CD1c-positive myeloid dendritic cell (primary cell): Measurements from ENCODE around the gene TRIP11.
"Not testable (repeated sequence)": the region's sequence is repeated elsewhere in the genome, so short reads cannot be mapped to it uniquely, and the experiment has no call there.

Experiments used
- DNase-seq: peaks from one replicate; pipeline ENCODE4 v3.0.0-alpha.2; 2016; ENCODE audit errors: extremely low spot score

TRIP11 gene

DNA sequence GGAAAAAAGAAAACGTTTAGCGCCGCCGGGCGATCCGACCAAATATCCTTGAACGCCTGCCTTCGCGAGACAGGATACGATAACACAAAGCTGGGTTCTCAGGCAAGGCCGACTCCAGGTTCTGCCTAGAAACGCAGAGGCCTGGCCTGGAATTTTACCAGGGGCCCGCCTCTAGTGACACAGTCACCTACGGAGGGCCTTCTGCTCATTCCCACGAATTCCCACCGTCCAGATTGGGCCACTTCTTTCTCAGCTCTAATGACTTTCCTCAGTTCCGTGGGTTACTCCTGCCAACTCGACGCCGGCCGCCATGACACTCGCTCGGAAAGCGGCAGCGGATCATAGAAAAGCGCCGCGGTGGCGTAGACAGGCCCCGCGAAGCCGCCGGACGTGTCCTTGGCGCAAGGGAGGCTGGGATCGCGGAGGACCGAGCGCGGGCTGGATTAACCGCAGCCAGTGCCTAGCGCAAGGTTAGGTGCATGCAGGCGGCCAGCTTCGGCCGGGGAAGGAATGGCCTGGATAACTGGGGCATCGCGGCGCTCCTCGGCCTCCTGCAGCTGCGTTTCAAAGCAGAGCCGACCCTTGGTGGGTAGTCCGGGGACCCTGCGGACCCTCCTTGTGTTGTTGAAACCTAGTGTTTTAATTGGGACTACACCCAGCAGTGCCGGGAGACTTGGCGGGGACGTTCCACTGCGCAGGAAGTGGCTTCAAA, at the start of gene TRIP11:
Gene TRIP11, minus strand, starts transcription at position 341 of the 712 bp plus-strand sequence. CDS start 374 bp downstream, outside the sequence.
- DNase-seq = peak; percentile 96

DNA sequence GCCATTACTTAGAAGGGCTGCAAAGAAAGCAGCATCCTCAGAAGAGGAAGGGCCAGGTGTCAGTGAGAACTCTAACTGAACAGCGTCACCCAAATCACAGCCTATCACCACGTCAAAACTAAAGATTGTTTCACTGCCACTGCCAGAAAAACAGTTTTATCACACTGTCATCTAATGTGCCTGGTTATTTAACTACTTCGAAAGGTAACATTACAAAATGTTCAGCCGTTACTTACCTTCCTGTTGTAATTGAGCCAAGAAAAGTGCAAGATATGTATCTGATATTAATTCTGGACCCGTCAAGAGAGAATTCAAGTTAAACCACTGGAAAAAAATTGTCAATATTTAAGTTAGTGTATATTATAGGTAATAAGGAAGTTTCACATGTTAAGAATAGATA, 48.6 kb upstream of the TRIP11 start:
- DNase-seq = no peak

DNA sequence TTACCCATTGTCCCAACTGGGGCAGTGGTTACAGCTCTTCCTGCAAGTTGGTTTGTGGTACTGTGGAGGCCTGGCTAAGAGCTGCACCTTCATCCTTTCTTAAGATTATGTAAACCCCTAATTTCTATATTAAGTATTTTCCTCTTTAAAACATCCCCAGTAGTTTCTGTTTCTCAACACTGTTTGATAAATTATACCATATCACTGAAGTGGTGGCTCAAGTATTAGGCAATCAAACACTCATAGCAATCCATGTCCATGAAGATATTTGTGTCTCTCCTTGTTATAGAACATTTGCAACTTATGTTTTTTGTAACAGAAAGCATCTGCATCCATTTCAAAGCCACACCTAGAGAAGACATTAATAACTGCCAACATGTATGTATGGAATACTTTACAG, 34.7 kb upstream of the TRIP11 start:
- no peak for DNase-seq

DNA sequence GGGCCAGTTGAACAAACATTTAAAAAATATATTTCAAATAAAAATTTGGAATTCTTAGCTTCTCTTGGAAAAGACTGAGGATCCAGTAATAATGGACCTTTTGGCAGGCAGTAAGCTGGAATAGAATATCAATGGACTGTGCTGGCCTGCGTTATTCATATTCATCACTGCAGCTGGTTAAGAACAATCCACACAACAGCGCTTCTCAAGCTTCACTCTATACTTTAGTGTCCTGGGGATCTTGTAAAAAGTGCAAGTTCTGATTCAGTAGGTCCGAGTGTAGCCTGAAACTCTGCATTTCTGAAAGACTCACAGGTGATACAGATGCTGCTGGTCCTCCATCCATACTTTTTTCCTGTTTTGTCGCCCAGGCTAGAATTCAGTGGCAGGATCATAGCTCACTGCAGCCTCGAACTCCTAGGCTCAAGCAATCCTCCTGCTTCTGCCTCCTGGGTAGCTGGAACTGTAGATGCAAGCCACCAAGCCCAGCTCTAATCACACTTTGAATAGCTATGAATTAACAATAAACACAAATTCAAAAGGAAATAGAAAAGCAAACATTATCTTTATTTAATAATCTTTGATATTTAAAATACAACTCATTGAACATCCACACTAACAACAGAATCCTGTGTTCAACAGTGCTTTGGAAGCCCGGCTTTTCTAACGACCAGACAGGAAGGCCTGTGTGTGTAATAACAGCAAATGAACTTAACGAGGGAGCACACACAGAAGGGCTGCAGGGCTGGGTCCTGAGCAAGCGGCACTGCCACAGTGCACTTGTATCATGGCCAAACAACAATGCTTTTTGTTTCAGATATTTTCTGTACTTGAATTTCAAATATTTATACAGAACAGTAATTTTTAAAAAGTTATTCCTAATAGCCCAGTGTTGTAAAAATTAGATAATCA, 18.4 kb upstream of the TRIP11 start:
- DNase-seq = no peak

DNA sequence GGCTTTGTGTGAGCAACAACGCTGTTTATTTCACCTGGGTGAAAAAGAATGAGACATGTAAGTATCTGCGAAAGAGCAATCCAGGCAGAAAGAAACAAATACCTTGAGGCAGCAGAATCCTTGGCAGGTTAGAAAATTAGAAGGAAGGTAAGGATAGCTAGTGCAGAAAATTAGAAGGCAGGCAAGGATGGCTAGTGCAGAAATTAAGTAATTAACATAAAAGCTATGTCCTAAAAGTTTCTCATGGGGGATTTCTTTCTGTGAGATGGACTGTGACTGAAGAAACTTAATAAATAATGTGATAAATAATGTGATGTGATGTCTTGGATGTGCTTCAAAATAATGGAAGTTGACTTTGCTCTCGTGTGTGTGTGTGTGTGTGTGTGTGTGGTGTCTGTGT, 9.9 kb upstream of the TRIP11 start:
- DNase-seq = no peak

DNA sequence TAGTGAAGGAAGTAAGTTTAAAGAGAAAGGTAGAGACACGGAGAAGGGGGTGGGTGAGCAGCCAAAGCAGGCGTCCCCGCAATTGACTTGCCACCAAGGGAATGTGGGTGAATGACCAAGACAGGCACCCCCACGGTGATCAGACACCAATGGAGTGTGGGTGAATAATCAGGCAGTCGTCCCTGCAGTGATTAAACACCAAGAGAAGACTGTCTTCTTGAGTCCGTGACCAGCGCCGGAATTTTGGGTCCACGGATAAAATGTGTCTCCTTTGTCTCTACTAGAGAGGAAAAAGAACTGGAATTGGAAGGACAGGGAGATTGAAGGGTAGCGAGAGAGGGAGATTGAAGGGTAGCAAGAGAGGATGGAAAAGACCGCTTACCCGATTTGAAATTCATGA, 9.4 kb upstream of the TRIP11 start:
- DNase-seq = not testable (repeated sequence)

DNA sequence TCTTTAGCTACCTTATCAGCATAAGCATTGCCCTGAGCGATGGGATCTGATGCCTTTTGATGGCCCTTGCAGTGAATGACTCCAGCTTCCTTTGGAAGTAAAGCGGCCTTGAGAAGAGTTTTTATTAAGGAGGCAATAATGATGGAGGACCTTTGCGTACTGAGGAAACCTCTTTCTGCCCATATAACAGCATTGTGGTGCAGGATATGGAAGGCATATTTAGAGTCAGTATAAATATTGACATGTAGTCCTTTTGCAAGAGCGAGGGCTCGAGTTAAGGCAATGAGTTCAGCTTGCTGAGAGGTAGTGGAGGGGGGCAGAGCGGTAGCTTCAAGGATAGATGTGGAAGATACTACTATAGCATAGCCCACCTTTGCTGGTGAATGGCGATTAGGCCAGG, 6.0 kb upstream of the TRIP11 start:
- DNase-seq = not testable (repeated sequence)

DNA sequence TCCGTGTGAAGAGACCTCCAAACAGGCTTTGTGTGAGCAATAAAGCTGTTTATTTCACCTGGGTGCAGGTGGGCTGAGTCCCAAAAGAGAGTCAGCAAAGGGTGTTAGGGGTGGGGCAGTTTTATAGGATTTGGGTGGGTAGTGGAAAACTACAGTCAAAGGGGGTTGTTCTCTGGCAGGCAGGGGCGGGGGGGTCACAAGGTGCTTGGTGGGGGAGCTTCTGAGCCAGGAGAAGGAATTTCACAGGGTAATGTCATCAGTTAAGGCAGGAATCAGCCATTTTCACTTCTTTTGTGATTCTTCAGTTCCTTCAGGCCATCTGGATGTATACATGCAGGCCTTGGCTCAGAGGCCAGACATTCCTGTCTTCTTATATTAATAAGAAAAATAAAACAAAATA, 1.9 kb upstream of the TRIP11 start:
- not testable (repeated sequence) for DNase-seq

DNA sequence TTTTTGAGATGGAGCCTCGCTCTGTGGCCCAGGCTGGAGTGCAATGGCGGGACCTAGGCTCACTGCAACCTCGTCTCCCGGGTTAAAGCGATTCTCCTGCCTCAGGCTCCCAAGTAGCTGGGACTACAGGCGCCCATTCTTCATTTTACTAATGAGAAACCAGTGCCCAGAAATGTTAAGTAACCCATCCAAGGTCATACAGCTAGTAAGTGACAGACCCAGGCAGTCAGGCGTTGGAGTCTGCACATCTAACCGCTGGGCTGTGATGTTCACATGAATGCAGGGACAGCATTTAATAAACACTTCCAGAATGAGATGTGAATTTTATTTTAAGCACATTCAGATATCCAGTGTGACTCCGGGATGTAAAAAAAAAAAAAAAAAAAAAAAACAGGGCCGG, 1.3 kb upstream of the TRIP11 start:
- no peak for DNase-seq

DNA sequence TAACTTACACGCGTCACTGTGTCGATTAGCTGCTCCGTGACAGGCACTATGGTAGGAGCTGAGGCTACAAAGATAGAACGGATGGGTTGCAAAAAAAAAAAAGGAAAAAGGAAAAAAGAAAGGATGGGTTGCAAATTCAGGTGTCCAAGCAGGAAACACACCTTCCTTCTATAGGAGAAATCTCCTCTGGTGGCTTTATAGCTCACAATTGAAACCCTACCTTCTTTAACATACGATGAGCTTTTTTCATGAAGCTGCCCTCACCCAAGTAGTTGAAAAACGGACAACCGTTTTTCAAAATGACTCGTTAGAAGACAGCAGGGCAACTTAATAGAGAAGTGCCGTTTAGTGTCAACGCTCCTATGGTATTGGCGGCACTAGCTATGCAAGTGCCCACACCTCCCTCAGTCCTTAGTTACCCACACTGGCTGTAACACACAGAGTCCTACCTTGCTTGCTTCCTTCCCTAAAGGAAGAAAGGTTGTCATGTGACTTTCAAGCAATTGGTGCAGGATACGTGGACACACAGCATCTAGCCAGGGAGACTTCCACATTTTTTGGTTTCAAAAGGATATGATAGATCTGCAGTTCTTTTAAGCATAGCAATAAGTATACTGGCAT, 682 bp upstream of the TRIP11 start:
- DNase-seq = peak; percentile 63

DNA sequence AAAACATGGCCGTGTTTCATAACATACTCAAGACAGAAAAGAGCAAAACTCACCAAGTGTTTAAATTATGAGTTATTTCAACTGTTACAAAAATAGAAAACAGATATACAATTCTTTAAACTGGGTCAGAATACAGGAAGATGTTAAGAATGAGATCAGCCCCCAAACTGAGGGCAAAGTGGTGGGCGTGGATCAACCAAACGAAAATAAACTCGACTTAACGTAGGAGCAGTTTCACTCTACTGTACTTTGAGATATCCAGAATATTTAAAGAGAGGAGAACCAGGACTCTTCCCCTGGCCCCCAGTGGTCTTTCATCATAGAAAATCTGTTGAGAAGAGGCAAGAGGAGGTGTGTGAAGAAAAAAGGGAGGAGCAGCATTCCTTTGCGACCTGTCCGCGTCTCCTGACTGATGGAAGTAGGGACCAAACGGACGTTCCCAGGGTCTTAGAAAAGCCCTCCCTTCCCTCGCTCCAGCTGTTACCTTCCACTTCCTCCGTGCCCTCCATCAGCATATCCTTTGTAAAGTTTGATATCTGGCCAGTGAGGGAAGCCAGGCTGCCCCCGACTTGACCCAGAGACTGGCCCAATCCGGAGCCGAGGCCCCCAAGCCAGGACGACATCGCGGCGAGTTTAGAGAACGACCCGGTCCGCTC, 668 bp downstream of the TRIP11 start:
- peak; percentile 47 for DNase-seq

DNA sequence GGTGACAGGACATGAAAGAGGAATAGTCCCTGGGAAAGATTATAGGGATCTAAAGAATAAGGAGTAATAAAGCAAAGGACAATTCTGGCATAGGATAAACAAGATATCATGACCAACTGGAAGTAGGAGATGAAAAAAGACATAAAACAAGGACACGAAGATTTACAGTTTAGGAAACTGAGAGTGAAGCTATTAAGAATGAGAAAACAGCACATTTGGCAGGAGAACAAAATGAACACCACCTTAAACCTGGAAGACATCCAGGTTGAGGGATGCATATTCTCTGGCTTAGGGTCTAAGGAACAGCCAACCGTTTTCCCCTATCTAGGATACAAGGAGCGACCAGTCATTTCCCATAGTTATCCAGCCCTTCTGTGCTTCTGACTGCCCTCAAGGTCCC, 1.9 kb downstream of the TRIP11 start:
- DNase-seq = no peak

DNA sequence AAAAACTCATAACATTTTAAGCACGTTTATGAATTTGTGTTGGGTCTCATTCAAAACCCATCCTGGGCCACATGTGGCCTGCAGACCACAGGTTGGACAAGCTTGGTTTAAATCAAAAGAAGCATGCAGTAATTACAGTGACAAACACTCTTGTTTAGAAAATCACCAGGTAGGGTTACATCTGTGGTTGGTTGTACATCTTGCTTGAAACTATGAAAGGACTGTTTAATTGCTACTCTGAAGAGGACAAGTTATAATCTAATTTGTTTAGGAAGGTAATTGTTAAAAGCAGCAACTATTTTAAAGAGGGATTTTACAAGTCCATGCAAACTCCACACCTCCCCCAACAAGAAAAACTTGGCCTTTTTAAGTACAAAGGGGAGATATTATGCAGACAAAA, 4.0 kb downstream of the TRIP11 start:
- DNase-seq = no peak

DNA sequence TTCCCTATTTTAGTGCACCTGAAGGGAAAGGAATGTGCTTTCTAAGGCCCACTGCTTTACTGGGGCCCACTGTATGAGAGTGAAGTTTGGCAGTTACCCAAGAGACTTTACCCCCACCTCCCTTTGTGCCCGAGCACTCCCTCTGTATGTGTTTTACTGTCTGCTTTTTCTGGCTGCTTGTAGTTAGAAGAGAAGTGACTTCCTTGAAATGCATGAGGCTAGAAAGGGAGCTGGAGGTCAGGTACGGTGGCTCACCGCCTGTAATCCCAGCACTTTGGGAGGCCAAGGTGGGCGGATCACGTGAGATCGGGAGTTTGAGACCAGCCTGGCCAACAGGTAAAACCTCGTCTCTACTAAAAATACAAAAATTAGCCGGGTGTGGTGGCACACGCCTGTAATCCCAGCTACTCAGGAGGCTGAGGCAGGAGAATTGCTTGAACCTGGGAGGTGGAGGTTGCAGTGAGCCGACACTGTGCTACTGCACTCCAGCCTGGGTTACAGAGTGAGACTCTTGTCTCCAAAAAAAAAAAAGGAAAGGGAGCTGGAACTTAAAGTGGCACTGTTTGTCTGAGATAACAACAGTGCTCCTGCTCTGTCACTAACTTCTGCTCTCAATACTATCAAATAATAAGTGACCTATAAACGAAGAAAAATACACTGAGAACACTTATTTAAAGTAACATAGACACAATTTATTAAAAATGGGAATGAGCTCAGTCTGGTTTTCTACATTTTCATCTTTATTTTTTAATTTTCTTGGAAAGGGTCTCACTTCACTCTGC, 5.8 kb downstream of the TRIP11 start:
- no peak for DNase-seq

DNA sequence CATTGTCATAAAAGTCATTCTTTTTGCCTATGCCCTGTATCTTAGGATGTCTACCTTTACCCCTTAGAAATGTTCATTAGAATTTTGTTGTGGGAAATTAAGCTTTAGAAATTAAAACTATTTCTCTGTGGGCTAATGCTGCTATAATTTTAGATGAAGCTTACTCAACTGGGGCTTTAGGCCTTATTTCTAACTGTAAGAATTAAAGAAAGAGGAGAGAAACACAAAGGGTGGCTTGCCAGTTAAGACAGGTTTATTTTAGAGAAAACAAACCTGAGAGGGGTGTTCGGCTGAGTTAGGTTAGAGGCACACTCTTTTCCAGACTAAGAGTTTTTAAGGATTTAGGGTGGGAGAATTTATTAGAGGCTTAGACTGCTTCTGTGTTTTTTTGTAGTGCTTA, 6.4 kb downstream of the TRIP11 start:
- DNase-seq = no peak

DNA sequence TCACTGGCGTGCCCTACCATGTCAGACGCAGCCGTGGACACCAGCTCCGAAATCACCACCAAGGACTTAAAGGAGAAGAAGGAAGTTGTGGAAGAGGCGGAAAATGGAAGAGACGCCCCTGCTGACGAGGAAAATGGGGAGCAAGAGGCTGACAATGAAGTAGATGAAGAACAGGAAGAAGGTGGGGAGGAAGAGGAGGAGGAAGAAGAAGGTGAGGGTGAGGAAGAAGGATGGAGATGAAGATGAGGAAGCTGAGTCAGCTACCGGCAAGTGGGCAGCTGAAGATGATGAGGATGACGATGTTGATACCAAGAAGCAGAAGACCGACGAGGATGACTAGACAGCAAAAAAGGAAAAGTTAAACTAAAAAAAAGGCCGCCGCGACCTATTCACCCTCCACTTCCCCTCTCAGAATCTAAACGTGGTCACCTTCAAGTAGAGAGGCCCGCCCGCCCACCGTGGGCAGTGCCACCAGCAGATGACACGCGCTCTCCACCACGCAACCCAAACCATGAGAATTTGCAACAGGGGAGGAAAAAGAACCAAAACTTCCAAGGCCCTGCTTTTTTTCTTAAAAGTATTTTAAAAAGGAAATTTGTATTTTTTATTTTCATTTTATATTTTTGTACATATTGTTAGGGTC, 13.2 kb downstream of the TRIP11 start:
- DNase-seq = peak; percentile 70

DNA sequence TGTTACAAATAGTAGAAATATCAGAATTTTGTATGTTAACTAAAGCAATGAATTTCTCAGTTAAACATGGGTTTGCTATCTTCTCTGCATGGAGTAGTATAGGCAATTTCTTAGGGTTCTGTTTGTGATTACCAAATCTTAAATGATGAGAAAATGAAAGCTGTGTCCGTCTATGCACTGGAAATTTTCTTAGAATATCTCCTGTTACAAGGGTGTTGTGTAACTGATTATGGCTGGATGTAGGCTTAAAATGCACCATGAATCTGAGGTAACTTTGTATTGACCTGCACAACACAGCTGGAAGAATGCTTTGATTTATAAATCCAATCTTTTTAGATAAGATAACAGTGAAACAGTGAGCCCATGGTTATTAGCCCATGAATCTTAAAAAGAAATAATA, 17.8 kb downstream of the TRIP11 start:
- DNase-seq = no peak

DNA sequence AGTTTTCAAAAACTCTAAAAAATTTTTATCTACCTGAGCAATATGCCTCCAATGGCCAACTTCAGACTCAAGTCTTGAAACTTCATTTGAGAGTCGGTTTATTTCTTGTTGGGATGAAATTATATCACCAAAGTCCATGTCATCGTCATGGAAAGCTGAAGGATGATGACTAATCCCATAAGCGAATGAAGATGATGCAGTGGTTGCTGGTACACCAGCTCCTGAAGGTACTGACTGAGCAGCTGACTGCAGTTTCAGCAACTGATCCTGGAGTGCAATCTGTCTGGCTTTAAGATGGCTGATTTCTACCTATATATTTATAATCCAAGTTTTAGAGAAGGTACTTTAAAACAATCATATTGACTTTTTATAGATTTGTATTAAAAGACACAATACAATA, 18.3 kb downstream of the TRIP11 start:
- DNase-seq = no peak

DNA sequence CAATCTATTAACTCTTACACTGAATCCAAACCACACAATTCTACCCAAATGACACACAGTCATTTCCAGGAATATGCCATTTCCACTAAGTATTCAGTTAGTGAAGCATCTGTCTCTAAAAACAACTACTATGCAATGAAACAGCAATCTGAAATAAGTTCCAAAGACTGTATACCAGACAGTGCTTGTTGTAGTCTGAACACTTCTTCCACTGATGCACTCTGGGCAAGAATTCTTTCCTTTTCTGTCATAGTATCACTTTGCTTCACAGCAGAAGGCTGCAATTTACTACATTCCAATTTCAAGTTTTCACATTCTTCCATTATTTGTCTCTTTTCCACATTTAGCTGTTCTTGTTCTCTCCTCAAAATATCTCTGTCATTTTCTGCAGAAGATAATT, 25.8 kb downstream of the TRIP11 start:
- DNase-seq = no peak

DNA sequence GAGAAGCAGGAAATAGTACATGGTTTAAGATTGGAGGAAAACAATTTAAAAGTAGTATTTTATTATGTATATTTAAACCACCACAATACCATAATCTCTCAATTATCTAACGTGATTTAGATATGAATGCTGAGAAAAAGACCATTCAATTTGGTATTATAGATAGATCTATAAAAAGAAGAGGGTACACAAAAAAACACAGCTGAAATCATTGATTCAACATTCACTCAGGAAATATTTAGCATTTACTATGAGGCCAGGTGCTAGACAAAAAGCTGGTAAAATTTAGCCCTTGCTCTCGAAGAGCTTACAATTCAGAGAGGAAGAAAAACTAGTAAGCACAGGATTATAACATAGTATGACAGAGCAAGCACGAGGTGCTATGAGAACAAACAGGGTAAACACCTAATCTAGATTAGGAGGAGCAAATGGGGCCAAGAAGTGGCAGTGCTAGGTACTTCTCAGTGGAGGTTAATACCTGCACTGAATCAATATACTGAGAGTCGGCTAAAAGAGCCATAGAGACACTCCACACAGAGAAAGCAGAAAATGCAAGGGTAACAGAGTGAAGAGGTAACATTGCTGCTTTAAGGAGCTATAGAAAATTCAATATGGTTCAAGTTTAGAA, 27.6 kb downstream of the TRIP11 start:
- no peak for DNase-seq
